NCI-H128 (cell line): ENCODE results near the gene AHNAK2.

Experiments used
- DNase-seq: peaks from one replicate; lab custom pipeline; 2025; ENCODE audit not compliant: unreplicated experiment; lab: John Stamatoyannopoulos, UW

The AHNAK2 gene

GRCh38 chr14:105012171-105012985, 34.2 kb upstream of the AHNAK2 start:
- DNase-seq, result no peak

GRCh38 chr14:105011312-105011990, 33.3 kb upstream of the AHNAK2 start:
- DNase-seq, result no peak

GRCh38 chr14:105010891-105011291, 32.7 kb upstream of the AHNAK2 start:
- no peak for DNase-seq

- DNase-seq, result no peak
Observed at GRCh38 chr14:105010106-105010505, 31.9 kb upstream of the AHNAK2 start.

- no peak for DNase-seq
Observed at GRCh38 chr14:105007593-105008264, 29.6 kb upstream of the AHNAK2 start.

GRCh38 chr14:105006831-105007592, 28.8 kb upstream of the AHNAK2 start:
- no peak for DNase-seq

- no peak for DNase-seq
Observed at GRCh38 chr14:105005929-105006830, 28.0 kb upstream of the AHNAK2 start.

- no peak for DNase-seq
Observed at GRCh38 chr14:105005329-105005928, 27.3 kb upstream of the AHNAK2 start.

- DNase-seq, result no peak
Observed at GRCh38 chr14:104999361-104999760, 21.2 kb upstream of the AHNAK2 start.

GRCh38 chr14:104998801-104999200, 20.6 kb upstream of the AHNAK2 start:
- DNase-seq, result no peak

- DNase-seq, result no peak
Observed at GRCh38 chr14:104996483-104996882, 18.3 kb upstream of the AHNAK2 start.

GRCh38 chr14:104996032-104996431, 17.9 kb upstream of the AHNAK2 start:
- no peak for DNase-seq

- no peak for DNase-seq
Observed at GRCh38 chr14:104994978-104995377, 16.8 kb upstream of the AHNAK2 start.

- DNase-seq, result no peak
Observed at GRCh38 chr14:104993808-104994591, 15.8 kb upstream of the AHNAK2 start.

- DNase-seq, result no peak
Observed at GRCh38 chr14:104993306-104993705, 15.1 kb upstream of the AHNAK2 start.

- no peak for DNase-seq
Observed at GRCh38 chr14:104992501-104992900, 14.3 kb upstream of the AHNAK2 start.

GRCh38 chr14:104991896-104992230, 13.7 kb upstream of the AHNAK2 start:
- no peak for DNase-seq

- no peak for DNase-seq
Observed at GRCh38 chr14:104989951-104990303, 11.8 kb upstream of the AHNAK2 start.

GRCh38 chr14:104989236-104989950, 11.2 kb upstream of the AHNAK2 start:
- DNase-seq, result no peak
